GM18951 (cell line): ENCODE data around the gene STAP1.
"Not testable (repeated sequence)": the region's sequence is repeated elsewhere in the genome, so short reads cannot be mapped to it uniquely, and the experiment has no call there.

ENCODE experiments used
- POLR2A ChIP-seq: IDR thresholded peaks from 4 replicates; pipeline ENCODE4 v1.6.1; 2011; ENCODE audit warnings: mild to moderate bottlenecking; ENCODE audit not compliant: insufficient read length, insufficient read depth; ENCODE audit errors: extremely low read depth
- in situ Hi-C: fragments of 300-500 bp; cut with MboI; formaldehyde crosslinking; loops from one replicate; pipeline ENCODE4 v1.12.0; 2022; ENCODE audit warnings: low sequenced_read_pairs, mixed read lengths, inconsistent platforms; ENCODE audit not compliant: unreplicated experiment

Gene STAP1

GRCh38 chr4:67558493-67558892 is at the start of gene STAP1:
Gene STAP1 (plus strand): TSS chr4:67558727. CDS start chr4:67558810, 83 bp downstream.
- peak; percentile 30 for TF ChIP-seq POLR2A
- in situ Hi-C loops: loop anchor here (25.0 kb wide), 1 partner anchor 354 kb away; no protein-coding TSS in a partner anchor

- TF ChIP-seq POLR2A: no peak
- in situ Hi-C loops: no loop called here
Measured at GRCh38 chr4:67512501-67512900, 46.0 kb upstream of the STAP1 start.

- no peak for TF ChIP-seq POLR2A
- in situ Hi-C loops: no loop called here
Measured at GRCh38 chr4:67520141-67520540, 38.4 kb upstream of the STAP1 start.

GRCh38 chr4:67521506-67521905 is 37.0 kb upstream of the STAP1 start:
- TF ChIP-seq POLR2A: no peak
- in situ Hi-C loops: no loop called here

GRCh38 chr4:67522230-67522629 is 36.3 kb upstream of the STAP1 start:
- no peak for TF ChIP-seq POLR2A
- in situ Hi-C loops: no loop called here

- in situ Hi-C loops: no loop called here
- TF ChIP-seq POLR2A: no peak
Measured at GRCh38 chr4:67522851-67523671, 35.5 kb upstream of the STAP1 start.

- in situ Hi-C loops: not testable (repeated sequence)
Measured at GRCh38 chr4:67524140-67524539, 34.4 kb upstream of the STAP1 start.

GRCh38 chr4:67531379-67531962 is 27.1 kb upstream of the STAP1 start:
- in situ Hi-C loops: loop anchor here (25.0 kb wide), 1 partner anchor 631 kb away; no protein-coding TSS in a partner anchor
- TF ChIP-seq POLR2A: no peak

- in situ Hi-C loops: loop anchor here (25.0 kb wide), 1 partner anchor 630 kb away; no protein-coding TSS in a partner anchor
Measured at GRCh38 chr4:67532397-67532796, 26.1 kb upstream of the STAP1 start.

- TF ChIP-seq POLR2A: no peak
- in situ Hi-C loops: loop anchor here (25.0 kb wide), 1 partner anchor 629 kb away; no protein-coding TSS in a partner anchor
Measured at GRCh38 chr4:67533112-67533511, 25.4 kb upstream of the STAP1 start.

GRCh38 chr4:67535280-67535840 is 23.2 kb upstream of the STAP1 start:
- TF ChIP-seq POLR2A: no peak
- in situ Hi-C loops: loop anchor here (25.0 kb wide), 1 partner anchor 627 kb away; no protein-coding TSS in a partner anchor

- in situ Hi-C loops: loop anchor here (25.0 kb wide), 1 partner anchor 622 kb away; no protein-coding TSS in a partner anchor
- no peak for TF ChIP-seq POLR2A
Measured at GRCh38 chr4:67539830-67540229, 18.7 kb upstream of the STAP1 start.

- no peak for TF ChIP-seq POLR2A
- in situ Hi-C loops: loop anchor here (25.0 kb wide), 1 partner anchor 620 kb away; no protein-coding TSS in a partner anchor
Measured at GRCh38 chr4:67542076-67542475, 16.5 kb upstream of the STAP1 start.
